Trophoblast cell (in vitro differentiated cells and primary cell): ENCODE data around the gene DLG1.
"Not testable (repeated sequence)": the region's sequence is repeated elsewhere in the genome, so short reads cannot be mapped to it uniquely, and the experiment has no call there.

ENCODE experiments used
- DNase-seq, 2 donors: peaks; one replicate each; pipeline ENCODE4 v3.0.0-alpha.2; 2016
- H2AFZ ChIP-seq: 2 replicates; pipeline ENCODE4 v1.6.1; 2013; ENCODE audit warnings: low read length, moderate library complexity, mild to moderate bottlenecking; ENCODE audit not compliant: insufficient read depth, poor library complexity
- H2AK5ac ChIP-seq: 2 replicates; pipeline ENCODE4 v1.6.1; 2013; ENCODE audit warnings: mild to moderate bottlenecking, low read length
- H2BK120ac ChIP-seq: 2 replicates; pipeline ENCODE4 v1.6.1; 2013; ENCODE audit warnings: low read length, mild to moderate bottlenecking, moderate library complexity; ENCODE audit not compliant: insufficient read depth, poor library complexity
- H2BK12ac ChIP-seq: 2 replicates; pipeline ENCODE4 v1.6.1; 2013; ENCODE audit warnings: mild to moderate bottlenecking, low read length, moderate library complexity
- H2BK5ac ChIP-seq: 2 replicates; pipeline ENCODE4 v1.6.1; 2013; ENCODE audit warnings: low read length, low read depth, moderate library complexity, mild to moderate bottlenecking; ENCODE audit not compliant: poor library complexity
- H3K14ac ChIP-seq: 2 replicates; pipeline ENCODE4 v1.6.1; 2013; ENCODE audit warnings: mild to moderate bottlenecking, low read length
- H3K18ac ChIP-seq: 2 replicates; pipeline ENCODE4 v1.6.1; 2013; ENCODE audit warnings: mild to moderate bottlenecking, low read length
- H3K23ac ChIP-seq: 2 replicates; pipeline ENCODE4 v1.6.1; 2013; ENCODE audit warnings: low read length
- H3K27ac ChIP-seq: 2 replicates; pipeline ENCODE4 v1.5.1; 2013; ENCODE audit warnings: low read depth, mild to moderate bottlenecking, inconsistent platforms, low read length, moderate library complexity
- H3K27me3 ChIP-seq: 2 replicates; pipeline ENCODE4 v1.6.1; 2013; ENCODE audit warnings: inconsistent platforms, mild to moderate bottlenecking, low read length, moderate library complexity; ENCODE audit not compliant: insufficient read depth
- H3K36me3 ChIP-seq, 2 experiments: 1 replicate in 1 of 2; 2 replicates in 1 of 2; pipeline ENCODE4 v1.6.1; 2013; ENCODE audit warnings: low read length in 2 of 2, mild to moderate bottlenecking in 2 of 2, moderate library complexity in 1 of 2; ENCODE audit not compliant: insufficient read depth in 2 of 2, control insufficient read depth in 1 of 2
- H3K4ac ChIP-seq: 2 replicates; pipeline ENCODE4 v1.6.1; 2013; ENCODE audit warnings: low read depth, mild to moderate bottlenecking, low read length, moderate library complexity
- H3K4me1 ChIP-seq, 2 experiments: 1 replicate in 1 of 2; 2 replicates in 1 of 2; pipeline ENCODE4 v1.6.1; 2013; ENCODE audit warnings: low read length in 2 of 2, mild to moderate bottlenecking in 2 of 2, moderate library complexity in 1 of 2; ENCODE audit not compliant: insufficient read depth in 2 of 2, control insufficient read depth in 1 of 2
- H3K4me2 ChIP-seq: 2 replicates; pipeline ENCODE4 v1.6.1; 2013; ENCODE audit warnings: inconsistent platforms, mild to moderate bottlenecking, low read length, moderate library complexity
- H3K4me3 ChIP-seq: 2 replicates; pipeline ENCODE4 v1.5.1; 2013; ENCODE audit warnings: mild to moderate bottlenecking, low read depth, low read length, inconsistent platforms
- H3K79me1 ChIP-seq: one replicate; pipeline ENCODE4 v1.6.1; 2013; ENCODE audit warnings: low read length
- H3K79me2 ChIP-seq: 2 replicates; pipeline ENCODE4 v1.6.1; 2013; ENCODE audit warnings: low read length, mild to moderate bottlenecking; ENCODE audit not compliant: control insufficient read depth, insufficient read depth, poor library complexity
- H3K9ac ChIP-seq: 2 replicates; pipeline ENCODE4 v1.6.1; 2013; ENCODE audit warnings: mild to moderate bottlenecking, low read length
- H3K9me3 ChIP-seq: 2 replicates; pipeline ENCODE4 v1.6.1; 2013; ENCODE audit warnings: low read depth, mild to moderate bottlenecking, control low read depth, inconsistent platforms, low read length; ENCODE audit not compliant: insufficient read depth
- H4K12ac ChIP-seq: 2 replicates; pipeline ENCODE4 v1.6.1; 2013; ENCODE audit warnings: low read depth, mild to moderate bottlenecking, low read length, moderate library complexity
- H4K8ac ChIP-seq: 2 replicates; pipeline ENCODE4 v1.6.1; 2013; ENCODE audit warnings: low read depth, mild to moderate bottlenecking, low read length, moderate library complexity
- H4K91ac ChIP-seq: one replicate; pipeline ENCODE4 v1.6.1; 2013; ENCODE audit warnings: low read depth, mild to moderate bottlenecking, low read length, moderate library complexity
- WGBS: extraction: QIAGEN DNeasy Blood & Tissue Kit; methylation state at CpG from one replicate; pipeline ENCODE4 v1.1.7; 2013; ENCODE audit warnings: missing lambda C conversion rate; ENCODE audit not compliant: insufficient read length, insufficient coverage; ENCODE audit errors: extremely low coverage; 5-methylcytosine and 5-hydroxymethylcytosine counted together

The DLG1 gene

DNA sequence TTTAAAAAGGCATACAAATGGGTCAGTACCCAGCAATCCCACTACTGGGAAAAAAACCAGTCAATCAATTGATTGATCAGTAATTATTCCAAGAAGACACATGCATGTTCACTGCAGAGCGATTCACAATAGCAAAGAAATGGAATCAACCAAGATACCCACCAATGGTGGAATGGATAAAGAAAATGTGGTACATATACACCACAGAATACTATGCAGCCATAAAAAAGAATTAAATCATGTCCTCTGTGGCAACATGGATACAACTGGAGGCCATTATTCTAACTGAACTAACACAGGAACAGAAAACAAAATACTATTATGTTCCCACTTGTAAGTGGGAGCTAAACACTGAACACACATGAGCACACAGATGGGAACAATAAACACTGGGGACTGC lies 103.1 kb downstream of the DLG1 start:
- H3K18ac ChIP-seq, result no peak overlapping the region
- H2AK5ac ChIP-seq, result no peak overlapping the region
- H3K27ac ChIP-seq, result no peak overlapping the region
- no peaks in the 10 kb centered on the region for H3K79me1 ChIP-seq
- H3K4me3 ChIP-seq, result no peak overlapping the region
- no peak overlapping the region for H3K14ac ChIP-seq
- no peak overlapping the region for H2BK5ac ChIP-seq
- H2BK120ac ChIP-seq, result no peak overlapping the region
- no peak overlapping the region for H4K8ac ChIP-seq
- no peak for DNase-seq
- H3K9ac ChIP-seq, result no peak overlapping the region
- no peak overlapping the region for H4K12ac ChIP-seq
- H2BK12ac ChIP-seq, result no peak overlapping the region
- no peak overlapping the region for H4K91ac ChIP-seq
- no peaks in the 10 kb centered on the region for H3K4me1 ChIP-seq
- WGBS, result no CpG with 5 or more reads among the region's 1 CpG
- no peak overlapping the region for H2AFZ ChIP-seq
- no peaks in the 10 kb centered on the region for H3K79me2 ChIP-seq
- H3K36me3 ChIP-seq, result peaks cover 0 to 2% of the 10 kb centered on the region in 2 experiments
- H3K27me3 ChIP-seq, result no peaks in the 10 kb centered on the region
- no peak overlapping the region for H3K23ac ChIP-seq
- H3K9me3 ChIP-seq, result no peaks in the 10 kb centered on the region
- no peak overlapping the region for H3K4me2 ChIP-seq
- no peak overlapping the region for H3K4ac ChIP-seq

DNA sequence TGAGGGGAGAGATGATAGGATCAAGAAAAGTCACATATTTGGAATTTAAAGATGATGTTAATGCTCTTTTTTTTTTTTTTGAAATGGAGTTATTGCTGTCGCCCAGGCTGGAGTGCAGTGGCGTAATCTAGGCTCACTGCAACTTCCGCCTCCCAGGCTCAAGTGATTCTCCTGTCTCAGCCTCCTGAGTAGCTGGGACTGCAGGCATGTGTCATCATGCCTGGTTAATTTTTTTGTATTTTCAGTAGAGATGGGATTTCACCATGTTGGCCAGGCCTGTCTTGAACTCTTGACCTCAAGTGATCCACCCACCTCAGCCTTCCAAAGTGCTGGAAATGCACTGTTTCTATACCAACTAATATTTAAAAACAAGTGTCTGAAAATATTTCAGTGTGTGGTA lies 104.7 kb downstream of the DLG1 start:
- not testable (repeated sequence) for H2AK5ac ChIP-seq, H4K91ac ChIP-seq, H3K14ac ChIP-seq, H2AFZ ChIP-seq, H3K4me1 ChIP-seq, H4K8ac ChIP-seq, H3K79me2 ChIP-seq, H3K4me2 ChIP-seq, H3K27me3 ChIP-seq, H3K36me3 ChIP-seq, H2BK12ac ChIP-seq, H3K4me3 ChIP-seq, H3K27ac ChIP-seq, H4K12ac ChIP-seq, H3K4ac ChIP-seq, H3K18ac ChIP-seq, H2BK120ac ChIP-seq, H3K79me1 ChIP-seq, H3K9ac ChIP-seq, H3K9me3 ChIP-seq, H3K23ac ChIP-seq, H2BK5ac ChIP-seq
- peak; percentile 58 to 61 for DNase-seq
- no CpG with 5 or more reads among the region's 3 CpGs for WGBS

DNA sequence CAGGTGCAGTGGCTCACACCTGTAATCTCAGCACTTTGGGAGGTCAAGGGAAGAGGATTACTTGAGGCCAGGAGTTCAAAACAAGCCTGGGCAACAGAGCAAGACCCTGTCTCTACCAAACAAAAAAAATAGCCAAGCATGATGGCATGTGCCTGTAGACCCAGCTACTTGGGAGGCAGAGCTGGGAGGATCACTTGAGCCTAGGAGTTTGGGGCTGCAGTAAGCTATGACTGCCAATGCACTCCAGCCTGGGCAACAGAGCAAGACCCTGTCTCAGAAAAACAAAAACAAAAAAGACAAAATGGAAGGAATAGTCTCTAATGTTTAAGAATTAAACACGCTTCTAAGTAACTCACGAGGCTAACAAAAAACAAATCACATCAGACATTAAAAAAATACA lies 106.5 kb downstream of the DLG1 start:
- no peak overlapping the region for H3K4me3 ChIP-seq
- H3K79me2 ChIP-seq, result no peaks in the 10 kb centered on the region
- H4K8ac ChIP-seq, result no peak overlapping the region
- no peak for DNase-seq
- H3K4ac ChIP-seq, result no peak overlapping the region
- H2AK5ac ChIP-seq, result no peak overlapping the region
- no peak overlapping the region for H3K27ac ChIP-seq
- H2BK5ac ChIP-seq, result no peak overlapping the region
- no peaks in the 10 kb centered on the region for H3K27me3 ChIP-seq
- no peak overlapping the region for H3K9ac ChIP-seq
- H3K79me1 ChIP-seq, result no peaks in the 10 kb centered on the region
- H4K12ac ChIP-seq, result no peak overlapping the region
- no peak overlapping the region for H4K91ac ChIP-seq
- no peak overlapping the region for H2BK120ac ChIP-seq
- H2BK12ac ChIP-seq, result no peak overlapping the region
- H3K4me1 ChIP-seq, result no peaks in the 10 kb centered on the region
- no peak overlapping the region for H3K4me2 ChIP-seq
- H3K9me3 ChIP-seq, result no peaks in the 10 kb centered on the region
- no peak overlapping the region for H2AFZ ChIP-seq
- no peak overlapping the region for H3K23ac ChIP-seq
- no peak overlapping the region for H3K14ac ChIP-seq
- peaks cover 0 to 2% of the 10 kb centered on the region in 2 experiments for H3K36me3 ChIP-seq
- no peak overlapping the region for H3K18ac ChIP-seq
- no CpG with 5 or more reads among the region's 2 CpGs for WGBS

DNA sequence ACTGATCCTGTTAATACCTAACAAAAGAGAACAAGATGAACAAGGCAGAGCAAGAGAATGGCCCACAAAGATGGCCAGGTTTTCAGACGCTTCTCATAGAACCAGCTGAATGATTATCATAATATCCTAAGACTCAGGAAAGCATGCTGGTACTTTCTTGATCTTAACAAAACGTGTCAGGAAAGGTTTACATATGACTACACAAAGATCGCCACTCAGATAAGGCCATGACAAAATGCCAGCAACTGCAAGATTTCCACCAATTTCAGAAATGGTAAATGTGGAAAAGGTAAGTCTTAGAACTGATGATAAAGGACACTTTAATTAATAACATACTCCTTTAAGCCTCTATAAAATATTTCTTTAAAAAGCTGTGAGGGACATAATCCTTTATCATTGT lies 108.8 kb downstream of the DLG1 start:
- H4K91ac ChIP-seq, result no peak overlapping the region
- no peaks in the 10 kb centered on the region for H3K79me2 ChIP-seq
- no peak overlapping the region for H2AFZ ChIP-seq
- peak; percentile 73 to 96 for DNase-seq
- no peaks in the 10 kb centered on the region for H3K79me1 ChIP-seq
- H4K8ac ChIP-seq, result no peak overlapping the region
- no peak overlapping the region for H3K4me3 ChIP-seq
- H2BK12ac ChIP-seq, result no peak overlapping the region
- H4K12ac ChIP-seq, result no peak overlapping the region
- no peaks in the 10 kb centered on the region for H3K27me3 ChIP-seq
- H2AK5ac ChIP-seq, result no peak overlapping the region
- H2BK5ac ChIP-seq, result no peak overlapping the region
- H2BK120ac ChIP-seq, result no peak overlapping the region
- no peaks in the 10 kb centered on the region for H3K4me1 ChIP-seq
- peaks cover 0 to 2% of the 10 kb centered on the region in 2 experiments for H3K36me3 ChIP-seq
- no peak overlapping the region for H3K4me2 ChIP-seq
- H3K18ac ChIP-seq, result no peak overlapping the region
- no peak overlapping the region for H3K27ac ChIP-seq
- H3K9me3 ChIP-seq, result no peaks in the 10 kb centered on the region
- WGBS, result no CpG with 5 or more reads among the region's 3 CpGs
- H3K23ac ChIP-seq, result no peak overlapping the region
- no peak overlapping the region for H3K4ac ChIP-seq
- H3K9ac ChIP-seq, result no peak overlapping the region
- no peak overlapping the region for H3K14ac ChIP-seq
